GM12878 (cell line): ENCODE results near the gene EPHA10.

Experiments used
- LARP7 ChIP-seq: fragments of 450-650 bp; IDR thresholded peaks from 2 replicates; pipeline ENCODE4 v1.6.1; 2017; ENCODE audit warnings: mild to moderate bottlenecking
- MXI1 ChIP-seq: fragments of 150-350 bp; IDR thresholded peaks from 2 replicates; pipeline ENCODE4 v1.6.1; 2011; ENCODE audit warnings: low read depth, mild to moderate bottlenecking, inconsistent platforms, low read length, improper control_type of control experiment
- REST ChIP-seq: IDR thresholded peaks from 2 replicates; pipeline ENCODE4 v1.6.1; 2012; ENCODE audit warnings: mild to moderate bottlenecking, low read depth, low read length
- TAF1 ChIP-seq: IDR thresholded peaks from 2 replicates; pipeline ENCODE4 v1.6.1; 2011; ENCODE audit warnings: mild to moderate bottlenecking, low read depth, low read length, borderline replicate concordance
- TARDBP ChIP-seq: IDR thresholded peaks from 2 replicates; pipeline ENCODE4 v1.6.1; 2016; ENCODE audit warnings: borderline replicate concordance
- ZBTB11 ChIP-seq: fragments of 450-650 bp; formaldehyde crosslinking; IDR thresholded peaks from 2 replicates; pipeline ENCODE4 v1.5.0; 2022; ENCODE audit warnings: mild to moderate bottlenecking, missing genetic modification characterization
- ZNF592 ChIP-seq: fragments of 450-650 bp; IDR thresholded peaks from 2 replicates; pipeline ENCODE4 v1.6.1; 2017; ENCODE audit warnings: mild to moderate bottlenecking, moderate library complexity

- no peak for TF ChIP-seq MXI1
- no peak for TF ChIP-seq ZNF592
- no peak for TF ChIP-seq TAF1
- TF ChIP-seq ZBTB11 (CRISPR knock-in tag): no peak
- no peak for TF ChIP-seq REST
- no peak for TF ChIP-seq TARDBP
- no peak for TF ChIP-seq LARP7
Observed at GRCh38 chr1:37721565-37721964, 43.4 kb downstream of the EPHA10 start.
